Hematopoietic multipotent progenitor cell treated with erythropoietin and hydrocortisone succinate and interleukin-3 and kit ligand, for 8 days (in vitro differentiated cells): ENCODE measurements around the gene CAPZA2.

Experiments
- DNase-seq: peaks from one replicate; pipeline ENCODE4 v3.0.0-alpha.2; 2015

The CAPZA2 gene

DNA sequence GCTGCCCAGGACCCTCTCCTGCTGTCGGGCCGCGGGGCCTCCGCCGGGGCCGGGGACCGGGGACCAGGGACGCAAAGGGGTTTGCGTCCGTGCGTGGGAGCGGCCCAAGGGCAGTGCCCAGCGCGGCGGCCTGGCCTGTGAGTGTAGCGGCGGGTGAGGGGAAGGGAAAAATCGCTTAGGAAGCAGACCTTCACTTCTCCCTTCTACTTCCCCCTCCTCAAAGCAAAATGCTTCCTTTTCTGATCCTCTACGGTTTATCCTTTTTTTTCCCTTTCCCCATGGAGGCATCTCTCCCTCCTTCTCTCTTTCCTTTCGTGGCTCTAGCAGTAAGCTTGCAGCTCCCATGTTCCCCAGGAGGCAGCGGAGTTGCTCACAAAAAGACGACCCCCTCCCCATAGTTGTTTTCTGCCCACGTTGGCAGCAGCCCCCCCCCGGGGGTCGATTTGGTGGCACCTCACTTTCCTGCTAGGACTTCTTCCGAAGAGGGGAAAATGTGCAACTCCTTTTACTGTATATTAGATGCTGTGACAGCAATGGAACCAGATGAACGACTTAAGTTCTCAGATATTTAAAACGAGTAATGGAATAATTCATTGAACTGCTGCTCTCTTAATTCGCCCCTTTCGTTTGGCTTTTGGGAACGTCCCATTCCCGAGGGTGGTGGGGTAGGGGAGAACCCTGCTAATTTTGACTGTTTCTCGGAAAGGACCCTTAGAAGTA lies 724 bp downstream of the CAPZA2 start:
- peak; percentile 47 for DNase-seq

DNA sequence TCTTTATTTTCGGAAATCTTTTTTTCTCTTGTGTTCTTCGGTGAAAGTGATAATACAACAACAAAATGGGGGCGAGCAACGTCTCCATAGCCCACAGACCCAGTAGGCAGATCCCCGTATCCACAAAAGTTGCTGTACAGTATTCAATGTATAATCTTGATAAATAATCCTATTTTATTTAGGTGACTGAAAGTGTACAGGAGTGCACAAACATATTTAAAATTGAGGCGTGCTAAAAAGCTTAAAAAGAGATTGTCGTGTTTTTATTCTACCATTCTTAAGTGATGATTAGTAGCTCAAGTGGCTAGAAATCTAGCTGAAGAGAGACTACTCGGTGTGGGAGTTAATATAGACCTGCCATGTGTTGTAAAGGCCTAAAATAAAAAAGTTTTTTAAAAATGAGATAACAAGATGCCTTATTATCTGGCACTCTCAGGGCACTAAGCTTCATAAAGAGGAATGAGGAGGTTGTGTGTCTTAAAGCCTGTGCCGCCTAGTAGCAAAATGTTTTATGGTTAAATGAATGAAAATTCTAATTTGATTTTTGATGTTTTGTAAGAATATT lies 1.6 kb downstream of the CAPZA2 start:
- peak; percentile 73 for DNase-seq

DNA sequence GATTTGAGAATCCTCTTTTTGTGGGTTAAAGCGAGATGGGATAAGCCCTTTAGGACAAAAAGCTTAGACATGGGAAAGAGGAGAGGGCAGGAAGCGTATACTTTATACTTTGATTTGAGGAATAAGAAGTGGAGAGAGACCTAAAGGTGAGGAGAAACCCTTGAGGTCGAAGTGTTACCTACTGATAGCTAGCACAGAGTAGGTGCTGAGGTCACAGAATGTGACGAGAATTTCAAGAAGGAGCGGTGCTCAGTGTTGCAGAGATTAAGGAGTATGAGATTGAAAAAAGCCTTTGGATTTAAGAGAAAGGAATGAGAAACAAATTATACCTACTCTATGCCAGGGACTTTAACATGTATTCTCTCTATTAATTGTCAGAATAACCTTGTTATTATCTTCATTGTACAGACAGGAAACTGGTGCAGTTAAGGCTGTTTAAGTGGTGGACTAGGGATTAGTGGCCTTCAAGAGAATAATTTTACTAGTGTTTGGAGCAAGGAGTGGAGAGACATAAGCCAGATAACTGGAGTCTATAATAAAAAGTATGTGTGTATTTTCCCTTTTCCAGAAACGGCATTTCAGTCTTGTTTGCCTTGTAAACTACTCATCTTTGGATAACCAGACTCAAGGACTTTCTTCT lies 8.8 kb downstream of the CAPZA2 start:
- peak; percentile 21 for DNase-seq

DNA sequence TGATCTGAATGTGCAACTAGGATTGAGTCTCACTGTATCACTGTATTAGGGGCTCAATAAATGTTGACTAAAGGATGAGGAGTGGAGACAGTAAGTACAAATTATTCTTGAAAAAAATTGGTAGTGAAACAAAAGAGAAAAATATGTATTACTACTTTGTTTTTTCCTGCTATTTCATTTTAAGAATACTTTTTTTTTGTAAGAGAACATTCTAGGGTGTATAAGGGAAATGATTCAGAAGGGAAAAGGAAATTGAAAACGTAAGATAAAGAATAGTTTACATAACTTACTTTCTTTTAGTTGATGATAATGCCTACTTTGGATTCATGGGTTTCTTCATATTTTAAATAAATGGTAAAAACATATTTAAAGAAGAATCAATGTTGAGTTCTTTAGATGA lies 9.6 kb downstream of the CAPZA2 start:
- no peak for DNase-seq

DNA sequence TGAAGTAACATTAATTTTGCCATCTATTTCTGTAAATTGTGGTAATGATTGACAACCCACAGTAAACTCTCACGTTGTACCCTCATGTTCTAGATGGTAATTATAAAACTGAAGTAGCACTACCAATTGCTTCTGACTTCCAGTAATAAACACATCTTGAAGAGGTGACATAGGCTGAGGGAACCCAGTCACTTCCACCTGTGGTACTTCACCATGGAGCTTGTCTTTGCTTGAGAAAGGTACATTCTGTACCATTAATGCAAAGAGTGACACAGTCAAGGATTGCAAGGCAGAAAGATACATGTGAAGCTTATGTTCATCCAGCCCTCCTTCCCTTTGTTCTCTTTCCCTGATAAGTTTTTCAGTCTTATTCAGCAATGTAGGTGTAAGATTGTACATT lies 11.2 kb downstream of the CAPZA2 start:
- no peak for DNase-seq

DNA sequence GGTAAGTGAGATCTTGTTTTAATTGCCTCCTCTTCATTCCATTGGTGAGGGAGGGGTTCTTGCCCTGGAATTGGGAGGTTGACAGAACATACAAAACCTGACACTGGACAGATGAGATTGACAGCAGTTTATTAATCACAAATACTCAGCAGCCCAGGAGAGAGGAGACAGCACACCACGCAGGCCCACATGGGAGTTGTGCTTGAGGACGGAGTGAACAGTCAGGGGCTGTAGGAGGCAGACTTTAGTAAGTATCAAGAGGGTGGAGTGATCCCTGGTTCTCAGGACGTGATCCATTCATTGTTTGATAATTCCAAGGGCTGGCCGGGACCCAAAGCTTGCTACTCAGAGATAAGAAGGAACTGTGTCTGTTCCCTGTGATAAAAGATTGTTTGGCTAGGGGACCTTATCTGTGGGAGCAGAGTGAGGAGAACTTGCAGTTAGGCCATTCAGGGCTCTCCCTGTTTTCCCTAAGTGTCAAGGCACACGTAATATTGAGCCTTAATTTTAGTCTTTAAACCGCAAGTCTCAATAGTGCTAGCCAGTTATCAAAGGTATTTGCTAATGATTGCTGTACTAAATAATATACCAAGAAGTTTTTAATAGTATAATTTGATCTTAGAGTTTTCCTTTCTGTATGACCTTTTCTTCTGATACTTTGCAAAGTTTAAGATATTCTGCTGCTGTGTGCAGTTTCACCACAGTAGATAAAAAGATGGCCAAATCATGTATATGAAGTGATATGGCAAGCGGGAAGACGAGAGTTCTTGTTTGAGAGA lies 14.5 kb downstream of the CAPZA2 start:
- DNase-seq = peak; percentile 99

GRCh38 chr7:116877443-116878217 lies 15.2 kb downstream of the CAPZA2 start:
- DNase-seq = no peak

GRCh38 chr7:116884691-116885090 lies 22.3 kb downstream of the CAPZA2 start:
- DNase-seq = no peak

- no peak for DNase-seq
Observed at GRCh38 chr7:116885724-116886123, 23.3 kb downstream of the CAPZA2 start.

DNA sequence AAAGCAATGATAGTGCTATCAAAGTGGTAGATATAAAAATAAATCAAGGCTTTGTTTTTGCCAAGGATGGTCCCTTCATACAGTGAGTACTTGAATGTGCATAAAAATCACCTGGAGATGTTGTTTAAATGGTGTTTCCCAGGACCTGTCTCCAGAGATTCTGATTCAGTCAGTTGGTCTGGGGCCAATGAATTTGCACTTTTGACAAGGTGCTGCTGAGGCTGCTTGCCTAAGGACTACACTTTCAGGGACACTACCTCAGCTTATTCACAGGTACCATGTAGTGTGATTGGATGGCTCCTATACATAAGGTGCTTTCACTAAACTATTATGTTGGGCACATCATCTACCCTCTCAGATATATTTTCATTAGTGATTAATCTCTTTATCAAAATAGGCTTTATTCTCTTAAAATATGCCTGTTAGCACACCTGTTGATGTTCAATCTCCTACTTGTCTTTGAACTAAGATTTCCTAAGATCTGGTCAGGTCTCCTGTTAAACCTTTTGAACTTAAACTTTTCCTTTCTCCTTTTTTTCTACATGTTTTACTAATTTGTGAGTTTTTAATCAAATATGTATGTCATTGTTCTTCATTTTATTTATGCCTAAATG lies 24.3 kb downstream of the CAPZA2 start:
- no peak for DNase-seq

- DNase-seq = no peak
Observed at GRCh38 chr7:116888895-116889294, 26.5 kb downstream of the CAPZA2 start.

DNA sequence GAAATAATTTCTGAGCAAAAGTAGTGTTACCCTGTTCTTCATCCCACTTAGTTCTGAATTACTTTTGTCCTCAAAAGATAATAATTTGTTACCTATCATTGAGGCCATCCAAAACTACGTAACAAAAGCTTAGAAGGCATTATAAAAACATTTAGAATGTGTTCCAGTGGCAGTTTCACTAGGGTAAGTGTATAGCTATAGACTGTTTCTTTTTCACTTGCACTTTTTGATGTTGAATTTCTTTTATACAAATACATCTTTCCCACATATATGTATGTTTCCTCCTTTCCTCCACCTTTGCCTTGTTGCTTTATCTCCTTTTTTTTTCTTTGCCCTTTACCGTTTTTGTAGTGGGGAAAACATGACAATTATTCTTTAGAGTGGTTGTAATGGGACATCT lies 33.5 kb downstream of the CAPZA2 start:
- no peak for DNase-seq

- no peak for DNase-seq
Observed at GRCh38 chr7:116897661-116898060, 35.3 kb downstream of the CAPZA2 start.

DNA sequence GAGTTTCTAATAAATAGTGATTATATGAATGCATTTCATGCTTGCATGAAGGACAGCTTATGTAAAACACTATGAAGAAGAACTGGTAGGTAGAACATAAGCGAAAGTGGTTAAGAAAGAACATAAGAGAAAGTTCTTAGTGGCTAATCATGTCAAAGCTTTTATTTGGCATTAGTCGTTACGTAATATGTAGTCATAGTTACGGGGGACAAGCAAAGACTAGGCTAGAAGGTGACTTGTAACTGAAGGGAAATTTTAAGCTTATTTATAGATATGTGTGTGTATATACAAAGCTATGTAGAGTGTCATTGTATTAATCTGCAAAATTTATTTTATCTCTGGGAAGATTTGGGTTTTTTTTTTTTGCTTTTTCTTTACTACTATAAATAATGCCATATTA lies 36.9 kb downstream of the CAPZA2 start:
- no peak for DNase-seq

GRCh38 chr7:116901143-116901542 lies 38.8 kb downstream of the CAPZA2 start:
- no peak for DNase-seq

DNA sequence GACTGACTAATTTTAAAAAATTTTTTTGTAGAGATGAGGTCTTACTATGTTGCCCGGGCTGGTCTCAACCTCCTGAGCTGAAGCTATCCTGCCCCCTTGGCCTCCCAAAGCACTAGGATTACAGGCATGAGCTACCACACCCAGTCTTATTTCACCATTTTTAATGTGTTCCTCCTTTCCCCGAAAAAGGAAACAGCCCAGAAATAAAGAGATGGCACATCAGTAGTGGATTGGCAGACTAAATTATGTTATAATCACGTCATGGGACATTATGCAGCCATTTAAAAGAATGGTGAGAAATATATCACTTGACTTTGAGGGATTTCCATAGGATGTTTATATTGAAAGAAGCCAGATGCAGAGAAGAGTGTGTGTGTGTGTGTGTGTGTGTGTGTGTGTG lies 40.5 kb downstream of the CAPZA2 start:
- DNase-seq = no peak

DNA sequence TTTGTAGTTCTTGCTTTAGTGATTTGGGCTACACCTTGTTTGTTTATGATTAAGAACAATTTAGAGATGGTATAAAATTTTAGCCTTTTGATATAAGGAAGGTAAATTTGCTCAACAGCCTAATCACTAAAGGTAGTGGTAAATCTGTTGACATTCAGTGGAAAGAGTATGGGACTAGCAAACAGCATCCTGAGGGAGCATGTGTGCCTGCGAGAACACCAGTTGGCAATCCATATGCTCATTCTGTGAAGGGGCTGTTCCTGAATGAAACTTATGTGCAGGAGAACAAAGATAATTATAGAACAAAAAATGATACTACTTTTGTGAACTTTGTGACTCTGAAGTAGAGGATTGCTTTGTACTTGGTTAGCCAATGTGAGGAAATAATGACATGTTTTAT lies 44.0 kb downstream of the CAPZA2 start:
- DNase-seq = no peak

DNA sequence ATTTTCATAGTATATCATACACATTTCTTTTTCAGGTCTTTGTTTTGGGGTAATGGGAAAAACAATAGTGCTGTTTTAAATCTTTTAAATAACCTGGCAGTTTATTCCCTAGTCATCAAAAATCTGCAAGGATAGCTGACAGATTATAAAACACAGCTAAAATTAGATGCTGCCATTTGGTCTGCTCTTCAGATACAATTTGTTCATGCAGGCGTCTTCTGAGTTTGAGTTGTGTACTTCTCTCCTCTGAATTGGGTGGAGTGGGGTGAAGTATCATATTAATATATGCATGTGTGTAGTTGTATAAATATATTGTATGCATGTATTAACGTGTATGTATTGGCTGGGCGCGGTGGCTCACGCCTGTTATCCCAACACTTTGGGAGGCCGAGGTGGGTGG lies 48.0 kb downstream of the CAPZA2 start:
- no peak for DNase-seq

GRCh38 chr7:116911801-116912200 lies 49.4 kb downstream of the CAPZA2 start:
- DNase-seq = no peak

DNA sequence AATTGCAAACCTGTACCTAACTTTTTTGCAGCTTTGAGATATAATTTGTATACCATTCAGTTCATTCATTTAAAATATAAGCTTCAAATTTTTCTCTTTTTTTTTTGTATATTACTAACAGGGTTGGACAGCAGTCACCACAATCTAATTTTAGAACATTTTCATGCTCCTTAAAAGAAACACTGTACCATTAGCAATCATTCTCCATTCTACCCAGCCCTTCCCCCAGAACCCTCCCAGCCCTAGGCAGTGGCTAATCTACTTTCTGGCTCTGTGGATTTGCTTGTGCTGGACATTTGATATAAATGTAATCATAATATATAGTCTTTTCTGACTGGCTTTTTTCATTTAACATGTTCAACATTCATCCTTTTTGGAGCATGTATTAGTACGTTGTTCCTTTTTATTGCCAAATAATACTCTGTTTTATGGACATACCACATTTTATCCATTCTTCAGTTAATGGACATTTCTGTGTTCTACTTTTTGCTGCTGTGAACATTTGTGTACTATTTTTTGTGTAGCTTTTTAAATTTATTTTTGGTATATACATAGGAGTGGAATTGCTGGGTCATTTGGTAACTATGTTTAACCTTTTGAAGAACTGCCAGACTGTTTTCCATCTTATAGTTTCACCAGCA lies 50.0 kb downstream of the CAPZA2 start:
- DNase-seq = no peak

DNA sequence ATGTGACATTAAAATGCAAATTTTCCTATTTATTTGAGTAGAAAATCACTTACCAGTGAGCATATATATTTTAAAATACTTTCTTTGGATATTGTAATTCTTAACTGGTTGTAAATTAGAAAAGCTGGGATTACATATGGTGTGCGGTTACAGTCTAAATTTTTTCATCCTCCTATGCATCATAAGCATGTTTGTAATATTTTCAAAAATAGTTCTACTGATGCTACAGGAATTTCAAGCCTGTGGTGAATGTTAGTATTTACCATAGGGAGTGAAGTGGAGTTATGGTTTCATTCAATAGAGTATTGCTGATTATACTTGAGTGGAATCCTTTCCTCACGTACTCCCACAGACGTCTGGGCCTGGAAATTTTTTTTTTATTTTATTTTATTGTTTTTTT lies 56.3 kb downstream of the CAPZA2 start:
- no peak for DNase-seq

DNA sequence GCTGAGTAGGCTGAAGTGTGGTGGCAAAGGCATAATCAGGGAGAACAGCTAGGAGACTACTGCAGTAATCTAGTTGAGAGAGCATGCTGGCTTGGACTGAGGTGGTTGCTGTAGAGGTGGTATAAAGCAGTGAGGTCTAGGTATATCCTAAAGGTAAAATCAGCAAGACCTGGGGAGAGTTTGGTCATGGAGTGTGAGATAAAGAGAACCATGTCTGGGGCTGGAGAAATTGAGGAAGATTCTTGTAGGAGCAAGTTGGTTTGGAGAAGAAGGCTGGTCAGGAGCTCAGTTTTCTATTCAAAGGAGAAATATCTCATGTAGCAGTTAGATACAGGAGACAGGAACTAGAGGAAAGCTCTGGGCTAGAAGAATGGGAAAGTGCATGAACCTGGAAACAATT lies 58.0 kb downstream of the CAPZA2 start:
- DNase-seq = no peak
